MCF 10A (cell line): ENCODE data around the gene REP15. TPM values are rescaled to one million over a fixed set of nuclear protein-coding genes. Genes with fewer than 3 reads are reported as not detected.
A peak's percentile ranks its signal among the peaks of the same experiment; 100 is the strongest.

ENCODE experiments used
- BruUV-seq: library from RNA; stranded (reverse); fragments of 400-500 nt; replicated peaks from 2 replicates; lab custom pipeline; 2021; lab: Mats Ljungman, UMichigan
- CTCF ChIA-PET: fragments of 300-600 bp; sonication (Branson Sonifier 250); formaldehyde crosslinking; extraction: SDS; loops from one replicate; lab custom pipeline; 2021; ENCODE audit warnings: antibody characterized with exemption, inconsistent platforms; lab: Yijun Ruan, JAX
- POLR2A ChIA-PET: fragments of 300-600, 350-650 bp; sonication (Branson Sonifier 250); formaldehyde crosslinking; extraction: SDS; loops from one replicate; lab custom pipeline; 2020; ENCODE audit warnings: antibody characterized with exemption, inconsistent platforms; lab: Yijun Ruan, JAX
- DNase-seq: peaks from one replicate; pipeline ENCODE4 v3.0.0-alpha.2; 2018; ENCODE audit not compliant: unreplicated experiment
- H3K27ac Mint-ChIP-seq: one replicate; pipeline ENCODE4 v1.8.0; 2022; ENCODE audit warnings: mild to moderate bottlenecking, low read depth, mixed read lengths; ENCODE audit not compliant: unreplicated experiment
- H3K27me3 Mint-ChIP-seq: one replicate; pipeline ENCODE4 v1.8.0; 2022; ENCODE audit warnings: mixed read lengths; ENCODE audit not compliant: insufficient read depth, unreplicated experiment
- H3K36me3 Mint-ChIP-seq: one replicate; pipeline ENCODE4 v1.8.0; 2022; ENCODE audit warnings: mild to moderate bottlenecking, moderate library complexity, mixed read lengths; ENCODE audit not compliant: insufficient read depth, unreplicated experiment
- H3K4me1 Mint-ChIP-seq: one replicate; pipeline ENCODE4 v1.8.0; 2022; ENCODE audit warnings: mixed read lengths; ENCODE audit not compliant: insufficient read depth, unreplicated experiment
- H3K4me3 Mint-ChIP-seq: one replicate; pipeline ENCODE4 v1.8.0; 2022; ENCODE audit warnings: mild to moderate bottlenecking, moderate library complexity, mixed read lengths; ENCODE audit not compliant: unreplicated experiment
- H3K9me3 Mint-ChIP-seq: one replicate; pipeline ENCODE4 v1.8.0; 2022; ENCODE audit warnings: mixed read lengths; ENCODE audit not compliant: unreplicated experiment
- CTCF ChIP-seq: fragments of 200-600 bp; IDR thresholded peaks from one replicate; pipeline ENCODE4 v1.8.0; 2022; ENCODE audit warnings: antibody characterized with exemption, mild to moderate bottlenecking; ENCODE audit not compliant: unreplicated experiment
- intact Hi-C: fragments of 100-400 bp; cut with micrococcal nuclease; formaldehyde crosslinking; loops from 2 replicates; pipeline ENCODE4 v1.14.1; 2022
- total RNA-seq: library from RNA; stranded (reverse); gene quantifications from 2 replicates; pipeline ENCODE4 v1.2.3, GENCODE V29; 2022

The REP15 gene
- total RNA-seq, 1 experiment from 2014 or later, result 0.86 TPM

GRCh38 chr12:27709212-27709931, 13.1 kb downstream of the REP15 start:
- H3K4me1 Mint-ChIP-seq, result peaks cover 22% of the 10 kb centered on the region
- no peaks in the 10 kb centered on the region for H3K9me3 Mint-ChIP-seq
- no TSS peak for BruUV-seq
- H3K27ac Mint-ChIP-seq, result no peak overlapping the region
- H3K36me3 Mint-ChIP-seq, result peaks cover 11% of the 10 kb centered on the region
- POLR2A ChIA-PET, result interaction anchor here (0.5 to 1.4 kb wide), 7 partner anchors 11 to 697 kb away, joined by 3 to 5 read pairs (median 3); partner anchors contain the start of gene PPFIBP1
- no peaks in the 10 kb centered on the region for H3K27me3 Mint-ChIP-seq
- no peak overlapping the region for H3K4me3 Mint-ChIP-seq
- intact Hi-C loops, result no loop called here
- CTCF ChIA-PET, result interaction anchor here (0.5 to 1.5 kb wide), 3 partner anchors 24 to 776 kb away, joined by 3 to 4 read pairs (median 3); no protein-coding TSS in a partner anchor
- no peak for TF ChIP-seq CTCF
- no peak for DNase-seq

GRCh38 chr12:27709932-27710591, 13.8 kb downstream of the REP15 start:
- Mint-ChIP-seq H3K9me3 (no peaks in the 10 kb centered on the region), H3K4me1 (peaks cover 22% of the 10 kb centered on the region), H3K36me3 (peaks cover 16% of the 10 kb centered on the region), H3K27me3 (no peaks in the 10 kb centered on the region), H3K4me3 (peak overlapping the region; percentile 97), H3K27ac (peak overlapping the region; percentile 90)
- intact Hi-C loops, result no loop called here
- DNase-seq, result no peak
- CTCF ChIA-PET, result interaction anchor here (0.5 to 0.6 kb wide), 2 partner anchors 36 to 775 kb away, joined by 3 read pairs; no protein-coding TSS in a partner anchor
- no peak for TF ChIP-seq CTCF
- POLR2A ChIA-PET, result interaction anchor here (0.6 to 1.4 kb wide), 4 partner anchors 11 to 697 kb away, joined by 3 to 5 read pairs (median 4); partner anchors contain the start of gene PPFIBP1
- TSS peak; percentile 92 for BruUV-seq

- TF ChIP-seq CTCF, result no peak
- BruUV-seq, result no TSS peak
- POLR2A ChIA-PET, result interaction anchor here (0.6 to 1.4 kb wide), 8 partner anchors 12 to 698 kb away, joined by 3 to 9 read pairs (median 4); partner anchors contain the start of genes KLHL42, MANSC4 and PPFIBP1
Measured at GRCh38 chr12:27710592-27711316, 14.5 kb downstream of the REP15 start, which contains the start of gene MRPS35. Gene MRPS35, plus strand, starts transcription at chr12:27710832. Its CDS starts 12 bp downstream, at chr12:27710844.

More at GRCh38 chr12:27710592-27711316, 14.5 kb downstream of the REP15 start, which contains the start of gene MRPS35:
- peak within 1 kb of the TSS; percentile 97 for H3K4me3 Mint-ChIP-seq
- H3K27me3 Mint-ChIP-seq, result no peaks in the 10 kb centered on the region
- H3K36me3 Mint-ChIP-seq, result peaks cover 19% of the 10 kb centered on the region
- H3K4me1 Mint-ChIP-seq, result peaks cover 22% of the 10 kb centered on the region
- CTCF ChIA-PET, result no interaction called here
- peak within 1 kb of the TSS; percentile 90 for H3K27ac Mint-ChIP-seq
- H3K9me3 Mint-ChIP-seq, result no peaks in the 10 kb centered on the region
- peak; percentile 89 for DNase-seq
- intact Hi-C loops, result no loop called here
